Thoracic aorta (tissue), 2 donors: ENCODE results near the gene SPATA33. TPM values are rescaled to one million over a fixed set of nuclear protein-coding genes. Genes with fewer than 3 reads are reported as not detected.
"Not testable (repeated sequence)": the region's sequence is repeated elsewhere in the genome, so short reads cannot be mapped to it uniquely, and the experiment has no call there.

Source experiments
- ATAC-seq: fragments of 150-250 bp; one replicate; pipeline ENCODE4 v1.8.0; 2017; ENCODE audit warnings: low read depth; ENCODE audit not compliant: insufficient number of reproducible peaks, low FRiP score
- DNase-seq: peaks from one replicate; pipeline ENCODE4 v3.0.0-alpha.2; 2020; ENCODE audit warnings: low spot score
- H3K27ac ChIP-seq, 2 donors: fragments of 200-600 bp; sonication (generic); 1 replicate in 1 of 2; 2 replicates in 1 of 2; pipeline ENCODE4 v1.5.1; 2016; ENCODE audit warnings: mild to moderate bottlenecking in 2 of 2, moderate library complexity in 2 of 2
- H3K27me3 ChIP-seq: fragments of 200-600 bp; sonication (generic); replicated peaks from 2 replicates; pipeline ENCODE4 v1.6.0; 2016; ENCODE audit warnings: mild to moderate bottlenecking; ENCODE audit not compliant: insufficient read depth
- H3K36me3 ChIP-seq: fragments of 200-600 bp; sonication (generic); one replicate; pipeline ENCODE4 v1.5.1; 2016
- H3K4me1 ChIP-seq, 2 donors: fragments of 200-600 bp; sonication (generic); 1 replicate in 1 of 2; 2 replicates in 1 of 2; pipeline versions ENCODE4 v1.5.1 to v1.6.0; 2016; ENCODE audit warnings: low read depth in 2 of 2, mild to moderate bottlenecking in 1 of 2; ENCODE audit not compliant: control insufficient read depth in 1 of 2
- H3K4me3 ChIP-seq: fragments of 200-600 bp; sonication (generic); 2 replicates; pipeline ENCODE4 v1.5.1; 2016; ENCODE audit warnings: mild to moderate bottlenecking
- H3K9me3 ChIP-seq: fragments of 200-600 bp; sonication (generic); 2 replicates; pipeline ENCODE4 v1.5.1; 2016
- total RNA-seq, 2 donors: library from RNA; depleted of rRNA; stranded (reverse); fragments of >200 nt; gene quantifications; one replicate each; pipeline versions ENCODE4 v1.1.0 to v1.2.3, GENCODE V29; 2016
- TF ChIP-seq, protein P1 (sequence below): fragments of 200-600 bp; sonication (generic); IDR thresholded peaks from one replicate; pipeline ENCODE4 v1.5.1; 2019; ENCODE audit warnings: antibody characterized with exemption

Gene SPATA33
- total RNA-seq, 2 donors from 2014 or later = 3.2 to 3.9 TPM

DNA sequence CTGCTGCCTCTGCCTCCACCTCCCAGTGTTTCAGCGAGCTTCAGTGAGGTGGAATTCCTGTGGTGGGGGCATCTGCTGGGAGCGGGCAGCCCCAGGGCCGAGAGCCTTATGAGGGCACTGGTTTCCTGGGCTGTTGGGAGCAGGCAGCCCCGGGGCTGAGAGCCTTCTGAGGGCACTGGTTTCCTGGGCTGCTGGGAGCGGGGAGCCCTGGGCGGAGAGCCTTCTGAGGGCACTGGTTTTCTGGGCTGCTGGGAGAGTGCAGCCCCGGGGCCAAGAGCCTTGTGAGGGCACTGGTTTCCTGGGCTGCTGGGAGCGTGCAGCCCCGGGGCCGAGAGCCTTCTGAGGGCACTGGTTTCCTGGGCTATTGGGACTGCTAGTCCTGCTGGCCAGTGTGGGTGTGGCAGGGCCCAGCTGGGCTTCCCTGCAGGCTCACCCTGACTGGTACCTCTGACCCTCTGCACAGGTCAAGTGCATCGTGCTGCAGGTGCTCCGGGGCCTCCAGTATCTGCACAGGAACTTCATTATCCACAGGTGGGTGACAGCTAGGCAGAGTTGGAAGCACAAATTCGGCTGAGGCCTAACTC lies 34.4 kb downstream of the SPATA33 start:
- ATAC-seq = no peak
- no peaks in the 10 kb centered on the region for H3K9me3 ChIP-seq
- no peak overlapping the region for H3K4me3 ChIP-seq
- H3K4me1 ChIP-seq = peaks cover 5 to 6% of the 10 kb centered on the region in 2 donors
- no peaks in the 10 kb centered on the region for H3K27me3 ChIP-seq
- H3K27ac ChIP-seq = no peak overlapping the region
- DNase-seq = no peak
- TF ChIP-seq, protein P1, sequence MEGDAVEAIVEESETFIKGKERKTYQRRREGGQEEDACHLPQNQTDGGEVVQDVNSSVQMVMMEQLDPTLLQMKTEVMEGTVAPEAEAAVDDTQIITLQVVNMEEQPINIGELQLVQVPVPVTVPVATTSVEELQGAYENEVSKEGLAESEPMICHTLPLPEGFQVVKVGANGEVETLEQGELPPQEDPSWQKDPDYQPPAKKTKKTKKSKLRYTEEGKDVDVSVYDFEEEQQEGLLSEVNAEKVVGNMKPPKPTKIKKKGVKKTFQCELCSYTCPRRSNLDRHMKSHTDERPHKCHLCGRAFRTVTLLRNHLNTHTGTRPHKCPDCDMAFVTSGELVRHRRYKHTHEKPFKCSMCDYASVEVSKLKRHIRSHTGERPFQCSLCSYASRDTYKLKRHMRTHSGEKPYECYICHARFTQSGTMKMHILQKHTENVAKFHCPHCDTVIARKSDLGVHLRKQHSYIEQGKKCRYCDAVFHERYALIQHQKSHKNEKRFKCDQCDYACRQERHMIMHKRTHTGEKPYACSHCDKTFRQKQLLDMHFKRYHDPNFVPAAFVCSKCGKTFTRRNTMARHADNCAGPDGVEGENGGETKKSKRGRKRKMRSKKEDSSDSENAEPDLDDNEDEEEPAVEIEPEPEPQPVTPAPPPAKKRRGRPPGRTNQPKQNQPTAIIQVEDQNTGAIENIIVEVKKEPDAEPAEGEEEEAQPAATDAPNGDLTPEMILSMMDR = no peak
- peaks cover 14% of the 10 kb centered on the region for H3K36me3 ChIP-seq

DNA sequence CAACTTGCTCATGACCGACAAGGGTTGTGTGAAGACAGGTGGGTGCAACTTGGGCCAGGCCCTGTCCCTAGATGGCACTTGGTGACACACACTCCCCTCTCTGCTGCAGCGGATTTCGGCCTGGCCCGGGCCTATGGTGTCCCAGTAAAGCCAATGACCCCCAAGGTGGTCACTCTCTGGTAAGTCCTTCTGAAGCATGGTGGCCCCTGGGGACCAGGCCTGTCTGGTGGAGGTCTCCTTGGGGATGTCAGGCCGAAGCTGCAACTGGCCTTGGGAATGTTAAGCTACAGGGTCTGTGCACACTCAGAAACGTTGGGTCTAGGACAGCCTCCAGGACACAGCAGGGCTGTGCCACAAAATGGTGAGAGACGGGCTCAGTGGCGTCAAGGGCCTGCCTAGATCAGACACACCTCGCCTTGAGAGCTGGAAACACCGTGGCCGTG lies 35.7 kb downstream of the SPATA33 start:
- no peak for DNase-seq
- no peaks in the 10 kb centered on the region for H3K27me3 ChIP-seq
- no peaks in the 10 kb centered on the region for H3K9me3 ChIP-seq

DNA sequence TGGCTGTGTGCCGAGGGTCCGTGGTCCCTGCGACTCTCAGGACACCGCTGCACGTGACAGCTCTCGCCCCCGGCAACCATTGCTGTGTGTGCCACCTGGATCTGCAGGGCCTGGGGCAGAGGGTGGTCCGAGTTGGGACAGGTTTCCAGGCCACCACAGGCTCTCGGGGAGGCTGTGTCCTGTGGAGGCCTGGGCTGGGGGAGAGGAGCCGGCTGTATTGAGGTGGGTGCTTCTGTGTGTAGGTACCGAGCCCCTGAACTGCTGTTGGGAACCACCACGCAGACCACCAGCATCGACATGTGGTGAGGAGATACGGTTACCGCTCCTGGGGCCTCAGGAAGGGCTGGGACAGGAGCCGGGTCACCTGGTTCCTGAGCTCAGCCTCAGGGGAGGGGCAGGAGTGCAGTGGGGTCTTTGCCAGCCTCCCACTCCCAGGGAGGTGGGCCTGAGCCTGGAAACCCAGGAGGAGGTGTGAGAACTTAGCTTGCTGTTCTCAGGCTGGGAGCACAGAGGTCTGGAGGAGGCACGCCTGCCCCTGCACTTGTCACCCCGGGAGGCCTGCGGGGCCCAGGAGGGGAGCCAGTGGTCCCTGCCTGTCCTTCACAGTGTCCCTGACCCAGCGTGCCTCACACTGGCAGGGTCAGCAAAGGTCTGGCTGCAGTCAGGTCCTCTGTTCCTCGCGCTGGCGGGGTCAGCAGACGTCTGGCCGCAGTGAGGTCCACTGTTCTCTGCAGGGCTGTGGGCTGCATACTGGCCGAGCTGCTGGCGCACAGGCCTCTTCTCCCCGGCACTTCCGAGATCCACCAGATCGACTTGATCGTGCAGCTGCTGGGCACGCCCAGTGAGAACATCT lies 36.5 kb downstream of the SPATA33 start:
- Histone ChIP-seq H3K36me3 (peaks cover 14% of the 10 kb centered on the region), H3K27me3 (no peaks in the 10 kb centered on the region), H3K4me1 (no peaks in the 10 kb centered on the region), H3K9me3 (no peaks in the 10 kb centered on the region), H3K27ac (no peak overlapping the region), H3K4me3 (no peak overlapping the region)
- DNase-seq = no peak
- TF ChIP-seq, protein P1 = no peak
- no peak for ATAC-seq

More for the DNA sequence above, 35.7 kb downstream of the SPATA33 start:
- Histone ChIP-seq H3K27ac (no peak overlapping the region), H3K36me3 (peaks cover 14% of the 10 kb centered on the region), H3K4me1 (no peaks in the 10 kb centered on the region), H3K4me3 (no peak overlapping the region)
- TF ChIP-seq, protein P1 = no peak
- ATAC-seq = no peak

DNA sequence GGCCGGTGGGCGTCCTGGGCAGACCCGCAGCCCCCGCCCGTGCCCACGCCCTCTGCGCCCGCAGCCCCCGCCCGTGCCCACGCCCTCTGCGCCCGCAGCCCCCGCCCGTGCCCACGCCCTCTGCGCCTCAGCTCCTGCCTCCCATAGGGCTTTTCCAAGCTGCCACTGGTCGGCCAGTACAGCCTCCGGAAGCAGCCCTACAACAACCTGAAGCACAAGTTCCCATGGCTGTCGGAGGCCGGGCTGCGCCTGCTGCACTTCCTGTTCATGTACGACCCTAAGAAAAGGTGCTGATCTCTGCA lies 37.1 kb downstream of the SPATA33 start:
- not testable (repeated sequence) for H3K9me3 ChIP-seq, ATAC-seq, H3K4me3 ChIP-seq, H3K4me1 ChIP-seq, DNase-seq, H3K27ac ChIP-seq, H3K27me3 ChIP-seq
- peaks cover 14% of the 10 kb centered on the region for H3K36me3 ChIP-seq

DNA sequence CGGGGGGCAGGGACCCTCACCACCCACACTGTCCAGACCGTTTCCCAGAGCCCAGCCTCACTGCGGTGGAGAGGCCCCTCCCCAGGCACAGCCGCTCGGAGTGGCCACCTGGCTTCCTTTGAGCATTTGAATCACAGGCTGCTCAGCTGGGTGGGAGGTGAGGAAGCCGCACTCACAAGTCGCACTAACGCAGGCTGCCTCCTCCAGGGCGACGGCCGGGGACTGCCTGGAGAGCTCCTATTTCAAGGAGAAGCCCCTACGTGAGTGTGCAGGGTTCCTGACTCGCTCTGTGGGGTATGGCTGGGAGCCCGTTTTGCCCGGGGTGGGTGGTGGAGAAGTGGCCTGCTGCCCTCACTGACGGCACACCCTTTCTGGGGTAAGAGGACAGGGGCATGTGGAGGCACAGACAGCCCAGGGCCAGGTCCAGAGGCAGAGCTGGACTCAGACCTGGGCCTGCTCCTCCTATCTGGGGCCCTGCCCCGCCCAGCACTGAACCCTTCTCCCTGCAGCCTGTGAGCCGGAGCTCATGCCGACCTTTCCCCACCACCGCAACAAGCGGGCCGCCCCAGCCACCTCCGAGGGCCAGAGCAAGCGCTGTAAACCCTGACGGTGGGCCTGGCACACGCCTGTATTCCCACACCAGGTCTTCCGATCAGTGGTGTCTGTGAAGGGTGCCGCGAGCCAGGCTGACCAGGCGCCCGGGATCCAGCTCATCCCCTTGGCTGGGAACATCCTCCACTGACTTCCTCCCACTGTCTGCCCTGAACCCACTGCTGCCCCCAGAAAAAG lies 37.6 kb downstream of the SPATA33 start:
- Histone ChIP-seq H3K4me3 (no peak overlapping the region), H3K9me3 (no peaks in the 10 kb centered on the region), H3K27me3 (no peaks in the 10 kb centered on the region), H3K36me3 (peaks cover 14% of the 10 kb centered on the region), H3K4me1 (peaks cover 3 to 6% of the 10 kb centered on the region in 2 donors), H3K27ac (no peak overlapping the region)
- ATAC-seq = no peak
- TF ChIP-seq, protein P1 = no peak
- DNase-seq = no peak
